Measurements from ENCODE around the gene KRTAP10-1.

KRTAP10-1 gene

GRCh38 chr21:44556879-44557278 lies 16.9 kb upstream of the KRTAP10-1 start:
- DNase-seq (no peak), ATAC-seq (ENCODE audit: insufficient read depth, low read depth) (no peak)
- H3K79me2 ChIP-seq (ENCODE audit: insufficient read depth, low read length), result no peaks in the 10 kb centered on the region
- H3K27me3 ChIP-seq (ENCODE audit: insufficient read depth, low read length, poor library complexity), result no peaks in the 10 kb centered on the region
- H2AFZ ChIP-seq (ENCODE audit: low read depth, low read length), result no peak overlapping the region
- H3K9ac ChIP-seq (ENCODE audit: low read depth, low read length), result no peak overlapping the region
- no peak for TF ChIP-seq EZH2 (IDR thresholded peaks at IDR 0.05; ENCODE audit: borderline replicate concordance, low read depth, low read length, severe bottlenecking)
- TF ChIP-seq, protein P1, sequence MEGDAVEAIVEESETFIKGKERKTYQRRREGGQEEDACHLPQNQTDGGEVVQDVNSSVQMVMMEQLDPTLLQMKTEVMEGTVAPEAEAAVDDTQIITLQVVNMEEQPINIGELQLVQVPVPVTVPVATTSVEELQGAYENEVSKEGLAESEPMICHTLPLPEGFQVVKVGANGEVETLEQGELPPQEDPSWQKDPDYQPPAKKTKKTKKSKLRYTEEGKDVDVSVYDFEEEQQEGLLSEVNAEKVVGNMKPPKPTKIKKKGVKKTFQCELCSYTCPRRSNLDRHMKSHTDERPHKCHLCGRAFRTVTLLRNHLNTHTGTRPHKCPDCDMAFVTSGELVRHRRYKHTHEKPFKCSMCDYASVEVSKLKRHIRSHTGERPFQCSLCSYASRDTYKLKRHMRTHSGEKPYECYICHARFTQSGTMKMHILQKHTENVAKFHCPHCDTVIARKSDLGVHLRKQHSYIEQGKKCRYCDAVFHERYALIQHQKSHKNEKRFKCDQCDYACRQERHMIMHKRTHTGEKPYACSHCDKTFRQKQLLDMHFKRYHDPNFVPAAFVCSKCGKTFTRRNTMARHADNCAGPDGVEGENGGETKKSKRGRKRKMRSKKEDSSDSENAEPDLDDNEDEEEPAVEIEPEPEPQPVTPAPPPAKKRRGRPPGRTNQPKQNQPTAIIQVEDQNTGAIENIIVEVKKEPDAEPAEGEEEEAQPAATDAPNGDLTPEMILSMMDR (IDR thresholded peaks at IDR 0.05; ENCODE audit: borderline replicate concordance, extremely low read depth, low read length, poor library complexity, severe bottlenecking), result no peak
- H3K9me3 ChIP-seq (ENCODE audit: insufficient read depth, low read length, severe bottlenecking), result no peaks in the 10 kb centered on the region
- H3K4me1 ChIP-seq (ENCODE audit: insufficient read depth, low read length), result no peaks in the 10 kb centered on the region
- no peaks in the 10 kb centered on the region for H3K36me3 ChIP-seq (ENCODE audit: insufficient read depth, low read length)
- no peak overlapping the region for H3K27ac ChIP-seq (ENCODE audit: low read length)
- H3K4me3 ChIP-seq (ENCODE audit: low read depth in 1 of 2, low read length in 2 of 2), result no peak overlapping the region
- H4K20me1 ChIP-seq (ENCODE audit: insufficient read depth, low read length), result no peaks in the 10 kb centered on the region
- H3K4me2 ChIP-seq (ENCODE audit: insufficient read depth, low read length), result no peak overlapping the region

DNA sequence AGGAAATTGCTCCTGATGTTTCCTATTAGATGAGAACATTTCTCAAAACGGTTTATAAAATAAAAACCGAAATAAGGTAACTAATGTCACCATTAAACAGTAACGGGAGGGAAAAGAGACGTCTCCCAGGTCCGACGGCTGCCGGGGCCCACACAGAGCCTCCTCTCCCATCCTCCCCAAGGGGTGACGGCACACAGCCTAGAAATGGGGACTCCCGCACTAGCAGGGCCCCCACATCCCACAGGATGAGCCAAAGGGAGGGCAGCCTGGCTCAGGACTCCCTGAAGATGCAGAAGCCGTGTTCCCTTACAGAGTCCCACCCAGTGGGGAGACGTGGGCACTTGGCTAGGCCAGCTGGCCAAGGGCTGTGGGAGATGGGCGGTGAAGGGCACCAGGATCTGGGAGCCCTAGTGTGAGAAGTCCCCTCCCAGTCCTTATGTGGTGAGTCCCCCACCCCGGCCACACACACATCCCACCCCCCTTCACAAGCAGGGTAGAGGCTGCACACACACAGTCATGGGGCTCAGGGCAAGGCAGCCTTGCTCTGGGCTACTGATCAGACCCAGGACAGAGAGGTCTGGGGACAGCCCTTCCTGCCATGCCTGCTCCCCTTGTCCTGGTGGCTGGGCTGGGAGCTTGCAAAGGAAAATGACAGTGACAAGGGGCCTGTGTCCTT lies 15.3 kb upstream of the KRTAP10-1 start:
- Histone ChIP-seq H3K27ac (ENCODE audit: low read length) (no peak overlapping the region), H3K27me3 (ENCODE audit: insufficient read depth, low read length, poor library complexity) (no peaks in the 10 kb centered on the region), H3K4me2 (ENCODE audit: insufficient read depth, low read length) (no peak overlapping the region), H3K4me1 (ENCODE audit: insufficient read depth, low read length) (no peaks in the 10 kb centered on the region), H3K9ac (ENCODE audit: low read depth, low read length) (no peak overlapping the region), H3K4me3 (ENCODE audit: low read depth in 1 of 2, low read length in 2 of 2) (no peak overlapping the region), H3K9me3 (ENCODE audit: insufficient read depth, low read length, severe bottlenecking) (no peaks in the 10 kb centered on the region), H2AFZ (ENCODE audit: low read depth, low read length) (no peak overlapping the region), H3K79me2 (ENCODE audit: insufficient read depth, low read length) (no peaks in the 10 kb centered on the region), H3K36me3 (ENCODE audit: insufficient read depth, low read length) (no peaks in the 10 kb centered on the region), H4K20me1 (ENCODE audit: insufficient read depth, low read length) (no peaks in the 10 kb centered on the region)
- ATAC-seq (ENCODE audit: insufficient read depth, low read depth) (no peak), DNase-seq (no peak)
- TF ChIP-seq EZH2 (IDR thresholded peaks at IDR 0.05; ENCODE audit: borderline replicate concordance, low read depth, low read length, severe bottlenecking), result no peak
- TF ChIP-seq, protein P1 (IDR thresholded peaks at IDR 0.05; ENCODE audit: borderline replicate concordance, extremely low read depth, low read length, poor library complexity, severe bottlenecking), result no peak

DNA sequence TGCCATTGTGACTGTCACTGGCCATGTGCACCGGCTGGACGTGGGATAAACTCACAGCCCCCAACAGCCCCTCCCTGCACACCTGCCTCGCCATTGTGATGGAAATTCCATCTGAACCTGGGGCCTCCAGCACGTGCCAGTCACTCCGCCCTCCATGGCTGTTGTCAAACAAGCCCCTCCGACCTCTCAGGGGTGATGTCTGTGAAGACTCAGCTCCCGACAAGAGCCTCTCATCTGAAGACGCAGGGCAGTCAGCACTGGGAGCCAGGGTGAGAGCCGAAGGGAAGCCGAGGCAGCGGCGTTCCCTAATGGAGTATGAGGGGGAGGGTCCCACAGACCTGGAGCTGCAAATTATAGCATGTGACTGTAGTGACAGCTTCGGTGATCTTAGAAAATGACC lies 12.7 kb upstream of the KRTAP10-1 start:
- no peak for DNase-seq
- Histone ChIP-seq H3K4me1 (ENCODE audit: insufficient read depth, low read length) (no peaks in the 10 kb centered on the region), H3K9ac (ENCODE audit: low read depth, low read length) (no peak overlapping the region), H3K4me2 (ENCODE audit: insufficient read depth, low read length) (no peak overlapping the region), H3K27me3 (ENCODE audit: insufficient read depth, low read length, poor library complexity) (no peaks in the 10 kb centered on the region), H3K4me3 (ENCODE audit: low read depth in 1 of 2, low read length in 2 of 2) (no peak overlapping the region), H2AFZ (ENCODE audit: low read depth, low read length) (no peak overlapping the region), H3K9me3 (ENCODE audit: insufficient read depth, low read length, severe bottlenecking) (no peaks in the 10 kb centered on the region), H3K27ac (ENCODE audit: low read length) (no peak overlapping the region), H3K79me2 (ENCODE audit: insufficient read depth, low read length) (no peaks in the 10 kb centered on the region), H4K20me1 (ENCODE audit: insufficient read depth, low read length) (0 out of 2 replicates have a peak, but pooled peaks cover 3% of the 10 kb centered on the region), H3K36me3 (ENCODE audit: insufficient read depth, low read length) (no peaks in the 10 kb centered on the region)
- no peak for TF ChIP-seq EZH2 (IDR thresholded peaks at IDR 0.05; ENCODE audit: borderline replicate concordance, low read depth, low read length, severe bottlenecking)
- no peak for ATAC-seq (ENCODE audit: insufficient read depth, low read depth)

- TF ChIP-seq, protein P1 (IDR thresholded peaks at IDR 0.05; ENCODE audit: borderline replicate concordance, extremely low read depth, low read length, poor library complexity, severe bottlenecking), result no peak
- no peak for TF ChIP-seq EZH2 (IDR thresholded peaks at IDR 0.05; ENCODE audit: borderline replicate concordance, low read depth, low read length, severe bottlenecking)
- ATAC-seq (ENCODE audit: insufficient read depth, low read depth), result no peak
Observed at GRCh38 chr21:44552136-44552535, 12.1 kb upstream of the KRTAP10-1 start.

More at GRCh38 chr21:44552136-44552535, 12.1 kb upstream of the KRTAP10-1 start:
- Histone ChIP-seq H3K9me3 (ENCODE audit: insufficient read depth, low read length, severe bottlenecking) (no peaks in the 10 kb centered on the region), H3K79me2 (ENCODE audit: insufficient read depth, low read length) (no peaks in the 10 kb centered on the region), H3K27ac (ENCODE audit: low read length) (no peak overlapping the region), H3K27me3 (ENCODE audit: insufficient read depth, low read length, poor library complexity) (peaks cover 3% of the 10 kb centered on the region), H4K20me1 (ENCODE audit: insufficient read depth, low read length) (0 out of 2 replicates have a peak, but pooled peaks cover 3% of the 10 kb centered on the region), H3K4me1 (ENCODE audit: insufficient read depth, low read length) (no peaks in the 10 kb centered on the region), H3K9ac (ENCODE audit: low read depth, low read length) (no peak overlapping the region), H2AFZ (ENCODE audit: low read depth, low read length) (no peak overlapping the region), H3K36me3 (ENCODE audit: insufficient read depth, low read length) (no peaks in the 10 kb centered on the region), H3K4me2 (ENCODE audit: insufficient read depth, low read length) (no peak overlapping the region), H3K4me3 (ENCODE audit: low read depth in 1 of 2, low read length in 2 of 2) (no peak overlapping the region)
- no peak for DNase-seq

Data from DND-41 (cell line).